Esophagus squamous epithelium (tissue), 4 donors: ENCODE measurements around the gene PITRM1.

Experiments
- CTCF ChIP-seq, 6 experiments: fragments of 450-650 bp in 4 of 6; fragments of 200-600 bp in 2 of 6; sonication (generic) in 2 of 6; IDR thresholded peaks; one replicate each; pipeline ENCODE4 v1.5.1; 2016 to 2019; ENCODE audit warnings: antibody characterized with exemption in 6 of 6, mild to moderate bottlenecking in 4 of 6, moderate library complexity in 4 of 6
- POLR2A ChIP-seq, 4 donors: fragments of 450-650 bp; IDR thresholded peaks; one replicate each; pipeline ENCODE4 v1.6.1; 2017; ENCODE audit warnings: antibody characterized with exemption in 4 of 4, mild to moderate bottlenecking in 4 of 4, moderate library complexity in 3 of 4

- no peak for TF ChIP-seq POLR2A (IDR thresholded peaks at IDR 0.05)
- no peak for TF ChIP-seq CTCF (IDR thresholded peaks at IDR 0.05)
These were observed 519 bp downstream of the PITRM1 start for GRCh38 chr10:3172081-3172445.
